NT2/D1 (cell line): Measurements from ENCODE around the gene ABTB2.

ENCODE experiments used
- SUZ12 ChIP-seq: IDR thresholded peaks from 2 replicates; pipeline ENCODE4 v1.6.1; 2011; ENCODE audit not compliant: insufficient read length, insufficient read depth; ENCODE audit errors: extremely low read depth
- YY1 ChIP-seq: IDR thresholded peaks from 2 replicates; pipeline ENCODE4 v1.6.1; 2011; ENCODE audit not compliant: insufficient read length, insufficient read depth
- ZNF274 ChIP-seq: IDR thresholded peaks from 2 replicates; pipeline ENCODE4 v1.6.1; 2011; ENCODE audit warnings: mild to moderate bottlenecking, low read depth, low read length

DNA sequence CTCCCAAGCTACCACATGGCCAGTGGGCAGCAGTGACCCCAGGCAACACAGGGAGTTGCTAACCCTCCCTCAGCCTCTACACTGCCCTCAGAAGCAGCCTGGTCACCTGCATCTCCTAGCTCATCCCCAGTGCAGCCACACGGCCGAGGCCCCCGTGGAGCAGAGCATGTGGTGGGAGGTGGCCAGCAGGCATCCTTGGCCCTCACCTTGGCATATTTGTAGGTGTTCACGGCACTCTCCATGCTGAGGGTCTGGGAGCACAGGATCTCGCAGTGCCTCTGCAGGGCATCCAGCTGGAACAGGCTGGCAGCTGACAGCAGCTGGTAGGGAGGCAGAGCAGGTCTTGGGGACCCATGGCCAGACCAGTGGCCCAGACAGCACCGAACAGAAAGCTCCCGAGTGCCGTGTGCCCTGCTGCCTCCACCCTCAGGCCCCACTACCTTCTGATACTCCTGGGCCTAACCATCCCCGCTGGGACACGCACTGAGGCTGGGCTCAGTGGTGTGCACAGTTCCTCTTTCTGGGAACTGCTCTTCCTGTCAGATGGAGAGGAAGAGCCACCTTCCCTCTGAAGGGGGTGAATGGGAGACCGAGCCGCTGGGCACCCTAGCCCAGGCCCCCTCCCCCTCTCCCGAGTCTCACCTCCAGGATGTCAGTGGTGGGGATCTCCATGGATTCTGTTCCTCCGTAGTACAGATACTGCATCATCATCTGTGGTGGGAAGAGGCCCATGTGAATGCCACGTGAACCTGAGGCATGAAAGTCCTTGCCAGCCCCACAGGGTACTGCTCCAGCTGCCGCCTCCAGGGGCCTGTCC lies 203.5 kb downstream of the ABTB2 start:
- no peak for TF ChIP-seq YY1
- no peak for TF ChIP-seq SUZ12
- no peak for TF ChIP-seq ZNF274
